ENCODE measurements around the gene CRISPLD2.

Gene CRISPLD2

DNA sequence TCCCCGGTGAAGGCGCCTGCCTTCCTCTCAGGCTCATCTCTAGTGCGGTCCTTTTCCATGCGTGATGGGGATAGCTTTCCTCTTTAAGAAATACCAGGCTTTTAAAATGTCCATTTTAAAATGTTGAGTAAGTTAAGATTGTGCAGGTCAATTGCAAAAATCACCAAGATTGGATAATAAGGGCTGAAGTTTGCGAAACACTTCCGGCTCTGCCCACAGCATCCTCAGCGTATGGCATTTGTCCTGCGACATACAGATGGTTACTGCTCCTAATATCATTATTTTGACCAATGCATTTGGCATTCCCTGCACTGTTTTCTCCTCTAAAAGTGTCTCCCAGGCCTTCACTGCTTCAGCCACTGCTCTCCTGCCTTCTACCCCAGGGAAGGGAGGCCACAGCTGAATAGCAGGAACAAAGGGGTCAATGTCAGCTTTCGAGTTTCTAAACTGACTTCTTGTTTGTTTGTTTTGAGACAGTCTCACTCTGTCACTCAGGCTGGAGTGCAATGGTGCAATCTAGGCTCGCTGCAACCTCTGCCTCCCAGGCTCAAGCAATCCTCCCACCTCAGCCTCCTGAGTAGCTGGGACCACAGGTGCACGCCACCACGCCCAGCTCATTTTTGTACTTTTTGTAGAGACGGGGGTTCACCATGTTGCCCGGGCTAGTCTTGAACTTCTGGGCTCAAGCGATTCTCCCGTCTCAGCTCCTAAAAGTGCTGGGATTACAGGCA, 91.9 kb downstream of the CRISPLD2 start:
- no peak for DNase-seq (ENCODE audit: low read depth in 2 of 2)

DNA sequence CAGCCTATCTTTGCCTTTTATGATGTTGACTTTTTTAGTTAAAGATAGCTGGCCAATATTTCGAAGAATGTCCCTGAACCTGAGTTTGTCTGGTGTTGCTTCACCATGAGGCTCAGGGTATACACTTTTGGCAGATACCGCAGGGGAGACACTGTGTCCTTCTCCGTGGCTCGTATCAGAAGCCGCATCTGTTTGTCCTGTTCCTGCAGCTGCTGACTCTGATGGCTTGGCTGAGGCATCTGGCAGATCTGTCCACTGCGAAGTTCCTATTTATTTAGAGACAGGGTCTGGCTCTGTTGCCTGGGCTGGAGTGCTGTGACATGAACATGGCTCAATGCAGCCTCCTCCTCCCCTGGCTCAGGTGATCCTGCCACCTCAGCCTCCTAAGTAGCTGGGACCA, 93.5 kb downstream of the CRISPLD2 start:
- no peak for DNase-seq (ENCODE audit: low read depth in 2 of 2)

DNA sequence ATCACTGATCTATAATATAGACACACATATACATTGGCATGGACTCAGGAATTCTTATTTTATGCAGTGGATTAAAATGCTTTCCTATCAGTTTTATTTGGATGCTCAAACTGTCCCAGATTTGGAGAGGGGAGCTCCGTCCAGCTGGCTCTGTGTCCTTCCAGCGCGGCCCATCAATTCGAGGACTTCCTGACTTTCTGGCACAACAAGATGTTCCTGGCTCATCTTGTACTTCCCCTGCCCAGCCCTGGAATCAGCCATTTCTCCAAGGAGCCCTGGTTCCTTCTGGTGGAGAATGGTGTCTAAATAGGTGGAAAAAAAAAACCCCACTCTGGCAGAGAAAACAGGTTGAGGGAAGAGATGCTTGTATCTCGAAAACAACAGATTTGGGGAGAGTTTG, 94.5 kb downstream of the CRISPLD2 start:
- DNase-seq (ENCODE audit: low read depth in 2 of 2), result no peak

DNA sequence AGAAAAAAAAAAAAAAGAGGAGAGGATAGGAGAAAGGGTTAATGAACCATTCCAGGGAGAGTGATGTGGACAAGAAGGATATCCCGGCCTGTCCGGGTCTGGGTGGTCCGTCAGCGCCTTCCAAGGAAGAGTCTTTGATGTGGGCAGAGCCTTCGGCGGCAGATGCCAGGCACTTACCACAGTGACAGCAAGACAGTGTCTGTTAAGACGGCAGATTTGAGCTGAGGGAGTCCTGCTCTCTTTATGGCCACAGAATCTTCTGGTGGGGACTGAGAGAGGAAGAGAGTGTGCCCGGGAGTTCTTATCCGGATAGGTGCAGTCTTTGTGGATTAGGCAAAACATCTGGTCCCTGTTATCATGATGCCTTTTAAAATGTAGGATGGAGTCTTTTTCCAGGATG, 96.4 kb downstream of the CRISPLD2 start:
- no peak for DNase-seq (ENCODE audit: low read depth in 2 of 2)

DNA sequence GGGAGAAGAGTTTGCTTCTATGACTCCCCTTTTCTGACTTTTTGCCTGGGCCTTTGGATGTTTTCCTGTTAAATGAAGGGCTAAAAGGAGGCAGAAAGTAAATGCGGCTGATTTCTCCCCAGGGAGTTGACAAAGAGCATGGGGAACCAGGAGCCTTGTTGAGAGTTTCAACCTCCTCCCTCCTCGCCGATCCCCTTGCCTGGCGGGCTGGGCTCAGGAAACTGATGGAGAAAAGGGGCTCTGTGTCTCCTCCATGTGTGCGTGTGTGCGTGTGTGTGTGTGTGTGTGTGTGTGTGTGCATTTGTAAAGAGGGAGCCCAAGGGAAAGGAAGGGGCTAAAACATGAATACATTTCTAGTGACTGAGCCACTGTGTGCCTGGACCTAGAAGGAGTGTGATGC, 97.1 kb downstream of the CRISPLD2 start:
- DNase-seq (ENCODE audit: low read depth in 2 of 2), result no peak

DNA sequence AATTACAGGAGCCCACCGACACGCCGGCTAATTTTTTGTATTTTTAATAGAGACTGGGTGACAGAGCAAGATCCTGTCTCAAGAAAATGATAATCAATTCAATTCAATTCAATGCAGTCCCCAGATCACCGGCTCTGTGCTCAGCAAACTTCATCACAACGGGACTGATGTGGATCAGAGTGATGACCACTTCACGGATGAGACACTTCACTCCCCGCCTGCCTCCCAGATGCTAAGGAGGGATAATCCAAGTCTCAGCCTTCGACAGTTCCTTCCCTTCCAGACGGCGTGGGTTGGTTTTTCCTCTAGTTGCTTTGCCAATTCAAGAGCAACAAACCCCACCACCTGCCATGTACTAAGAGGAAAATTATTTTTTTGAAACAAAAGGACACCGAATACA, 97.7 kb downstream of the CRISPLD2 start:
- no peak for DNase-seq (ENCODE audit: low read depth in 2 of 2)

DNA sequence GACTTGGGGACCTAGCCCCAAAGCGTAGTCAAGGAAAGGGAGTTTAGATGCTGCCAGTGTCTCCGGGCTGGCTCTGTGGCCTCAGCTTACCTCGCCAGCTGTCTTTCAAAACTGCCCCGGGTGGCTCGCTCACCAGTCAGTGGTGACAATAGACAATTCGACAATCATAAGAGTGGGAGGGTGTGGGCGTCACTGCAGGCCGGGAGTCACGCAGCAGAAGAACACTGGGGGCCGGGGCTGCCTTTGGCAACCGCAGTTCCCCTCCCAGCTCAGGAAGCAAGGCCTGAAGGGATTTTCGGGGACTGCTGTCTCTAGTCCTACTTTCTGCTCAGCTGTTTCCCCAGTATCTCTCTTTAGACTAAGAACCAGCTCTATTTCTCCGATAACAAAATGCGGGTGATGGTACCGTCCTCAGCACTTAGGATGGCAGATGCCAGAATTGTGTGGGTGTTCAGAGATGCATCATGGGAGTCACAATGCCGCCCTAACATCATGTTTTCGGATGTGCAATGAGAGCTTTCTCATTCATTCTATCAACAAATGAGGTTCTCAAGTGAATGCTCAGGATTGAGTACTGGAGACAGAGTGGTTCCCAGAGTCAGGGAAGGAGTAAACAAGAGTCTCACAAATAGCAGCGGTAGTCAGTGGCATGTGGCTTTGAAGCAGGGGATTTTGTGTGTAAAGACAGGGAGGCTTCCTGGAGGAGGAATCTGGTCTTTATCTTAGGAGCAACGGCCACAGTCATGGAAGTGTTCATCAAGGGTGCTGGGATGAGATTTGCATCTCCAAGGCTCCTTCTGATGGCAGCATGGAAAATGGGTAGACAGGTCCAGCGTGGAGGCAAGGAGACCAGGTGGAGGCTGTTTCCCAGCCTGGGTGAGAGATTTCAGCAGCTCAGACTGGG, 98.5 kb downstream of the CRISPLD2 start:
- DNase-seq (ENCODE audit: low read depth in 2 of 2), result no peak

DNA sequence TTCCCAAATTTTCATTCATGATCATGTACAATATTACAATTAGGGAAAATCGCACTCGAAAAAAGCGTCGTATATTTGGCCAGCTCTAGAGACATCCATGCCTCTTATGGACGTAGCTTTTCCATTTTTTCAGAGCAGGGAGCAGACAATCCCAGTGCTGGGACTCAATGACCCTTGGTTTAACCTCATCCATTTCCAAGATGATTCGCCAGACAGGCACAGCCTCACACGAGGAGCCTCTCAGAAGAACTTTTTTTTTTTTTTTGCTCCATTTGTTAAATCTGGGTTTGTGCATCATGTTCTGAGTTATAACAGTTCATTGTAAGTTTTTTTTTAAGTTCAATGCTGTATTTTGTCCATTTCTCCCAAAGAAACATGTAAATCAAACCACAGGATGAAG, 99.5 kb downstream of the CRISPLD2 start:
- no peak for DNase-seq (ENCODE audit: low read depth in 2 of 2)

DNA sequence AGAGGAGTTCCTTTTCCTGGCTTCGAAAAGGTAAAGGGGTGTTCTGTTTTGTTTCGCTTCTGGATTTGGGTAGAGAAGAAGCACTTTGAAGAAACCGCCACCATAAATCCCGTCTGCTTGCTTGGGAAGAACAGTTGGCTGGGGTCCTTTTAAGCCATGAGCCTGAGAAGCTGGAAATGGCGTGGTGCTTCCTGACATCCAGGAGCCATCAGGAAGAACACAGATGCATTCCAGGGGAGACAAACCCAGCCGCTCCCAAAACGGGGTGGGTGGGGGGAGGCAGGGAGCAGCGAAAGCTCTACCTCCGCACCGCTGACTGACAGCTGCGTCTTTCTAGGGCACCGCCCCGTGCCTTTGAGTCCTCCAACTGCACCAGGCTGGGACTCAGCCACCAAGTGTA, 99.9 kb downstream of the CRISPLD2 start:
- no peak for DNase-seq (ENCODE audit: low read depth in 2 of 2)

DNA sequence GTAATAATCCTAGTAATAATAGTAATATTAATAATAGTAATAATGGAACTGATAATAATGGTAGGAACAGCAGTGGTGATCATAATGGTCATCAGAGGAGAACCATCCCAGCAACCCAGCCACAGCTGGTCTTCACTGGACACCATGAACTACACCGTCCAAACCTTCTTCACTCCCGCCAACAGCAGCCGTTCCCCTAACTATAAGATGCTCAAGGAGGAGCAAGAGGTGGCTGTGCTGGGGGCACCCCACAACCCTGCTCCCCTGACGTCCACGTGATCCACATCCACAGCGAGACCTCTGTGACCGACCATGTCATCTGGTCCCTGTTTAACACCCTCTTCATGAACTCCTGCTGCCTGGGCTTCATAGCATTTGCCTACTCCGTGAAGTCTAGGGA, 100.5 kb downstream of the CRISPLD2 start:
- DNase-seq (ENCODE audit: low read depth in 2 of 2), result no peak

DNA sequence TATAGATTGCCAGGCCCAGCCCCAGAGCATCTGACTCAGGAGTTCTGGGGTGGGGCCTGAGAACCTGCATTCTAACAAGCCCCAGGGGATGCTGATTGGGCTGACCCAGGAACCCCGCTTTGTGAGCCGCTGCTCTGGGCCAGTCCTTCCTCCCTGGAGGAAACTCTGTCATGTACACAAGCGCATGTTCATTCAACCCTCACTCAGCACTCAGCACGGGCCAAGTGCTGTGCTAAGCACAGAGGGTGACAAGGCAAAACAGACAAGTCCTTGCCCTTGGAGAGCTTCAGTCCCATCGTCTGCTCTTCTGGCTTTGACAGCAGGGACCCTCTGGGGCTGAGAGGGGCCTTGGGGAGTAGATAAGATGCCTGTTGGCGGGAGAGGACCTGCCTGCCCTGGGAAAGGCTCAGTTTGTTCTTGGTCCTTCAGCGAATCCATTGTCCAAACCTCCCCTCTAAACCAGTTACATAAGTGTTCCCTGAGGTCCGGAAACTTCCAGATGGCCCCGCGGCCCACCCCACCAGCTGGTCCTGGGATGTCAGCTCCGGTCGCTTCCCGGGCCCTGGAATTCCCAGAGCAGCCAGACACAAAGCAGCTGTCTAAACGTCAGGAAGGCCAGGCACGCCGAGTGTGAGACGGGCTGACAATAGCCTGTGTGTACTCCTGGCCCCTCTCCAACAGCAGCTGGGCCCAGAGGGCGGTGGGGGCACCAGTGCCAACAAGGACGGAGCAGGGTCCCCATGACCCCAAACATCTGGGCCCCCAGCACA, 102.8 kb downstream of the CRISPLD2 start:
- no peak for DNase-seq (ENCODE audit: low read depth in 2 of 2)

DNA sequence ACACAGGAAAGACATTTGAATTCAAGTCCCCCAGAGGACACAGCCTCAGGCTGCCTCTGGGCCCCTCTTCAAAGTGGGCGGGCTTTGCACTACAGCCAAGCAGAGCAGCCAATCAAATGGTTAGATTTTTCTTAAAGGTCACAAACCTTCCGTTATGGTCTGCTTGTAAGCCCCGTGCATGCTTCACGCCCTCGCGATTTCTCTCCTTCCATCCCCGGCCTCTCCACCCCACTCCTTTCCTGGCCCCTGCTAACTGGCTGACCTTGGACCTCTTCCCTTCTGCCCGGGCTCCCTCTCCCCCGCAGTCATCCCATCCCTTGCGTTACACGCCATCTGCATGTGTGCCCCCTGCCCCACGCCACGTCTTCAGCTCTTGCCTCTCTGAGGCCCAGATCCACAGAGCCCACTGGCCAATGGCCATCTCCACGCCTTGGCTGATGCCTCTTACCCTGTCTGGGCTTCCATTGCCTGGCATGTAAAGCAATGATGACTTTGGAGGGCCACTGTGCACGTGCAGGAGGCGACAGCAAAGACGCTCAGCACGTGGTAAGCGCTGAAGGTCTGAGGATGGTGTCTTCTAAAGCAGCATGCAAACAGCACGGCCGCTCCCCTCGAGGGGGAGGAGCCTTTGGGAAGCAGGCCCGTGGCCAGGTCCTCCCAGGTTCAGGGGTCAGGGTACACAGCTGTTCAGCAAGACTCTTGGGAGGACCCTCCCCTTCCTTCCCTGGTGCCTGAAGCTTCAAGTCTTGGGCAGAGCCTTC, 104.7 kb downstream of the CRISPLD2 start:
- no peak for DNase-seq (ENCODE audit: low read depth in 2 of 2)

DNA sequence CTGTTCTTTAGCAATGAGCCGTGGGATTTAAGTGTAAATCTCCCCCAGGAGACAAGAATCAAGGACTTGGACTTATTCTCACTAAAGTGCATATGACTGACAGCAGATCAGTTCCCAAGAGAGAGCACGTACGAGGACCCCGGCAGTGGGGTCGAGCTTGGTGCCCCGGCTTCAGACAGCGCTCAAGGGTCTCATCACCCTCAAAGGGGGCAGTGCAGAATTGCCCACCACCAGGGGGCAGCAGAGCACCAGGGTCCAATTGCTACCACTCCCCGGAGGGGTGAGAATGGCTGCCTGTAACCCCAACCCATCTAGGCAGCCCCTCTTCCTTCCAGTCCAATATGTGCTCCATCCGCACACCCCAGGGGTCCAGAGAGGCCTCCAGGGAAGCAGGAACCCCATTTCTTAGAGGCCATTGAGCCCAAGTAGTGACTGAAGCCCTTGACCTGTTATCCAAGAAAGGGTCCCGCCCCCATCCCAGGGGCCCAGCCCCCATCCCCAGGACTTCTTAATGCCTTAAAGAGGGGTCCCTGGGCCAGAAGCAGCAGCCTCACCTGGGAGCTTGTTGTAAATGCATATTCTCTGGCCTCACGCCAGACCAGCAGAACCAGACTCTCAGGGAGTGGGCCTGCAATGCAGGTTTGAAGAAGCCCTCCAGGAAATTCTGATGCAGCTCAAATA, 105.4 kb downstream of the CRISPLD2 start:
- DNase-seq (ENCODE audit: low read depth in 2 of 2), result peak; percentile 34 to 45

DNA sequence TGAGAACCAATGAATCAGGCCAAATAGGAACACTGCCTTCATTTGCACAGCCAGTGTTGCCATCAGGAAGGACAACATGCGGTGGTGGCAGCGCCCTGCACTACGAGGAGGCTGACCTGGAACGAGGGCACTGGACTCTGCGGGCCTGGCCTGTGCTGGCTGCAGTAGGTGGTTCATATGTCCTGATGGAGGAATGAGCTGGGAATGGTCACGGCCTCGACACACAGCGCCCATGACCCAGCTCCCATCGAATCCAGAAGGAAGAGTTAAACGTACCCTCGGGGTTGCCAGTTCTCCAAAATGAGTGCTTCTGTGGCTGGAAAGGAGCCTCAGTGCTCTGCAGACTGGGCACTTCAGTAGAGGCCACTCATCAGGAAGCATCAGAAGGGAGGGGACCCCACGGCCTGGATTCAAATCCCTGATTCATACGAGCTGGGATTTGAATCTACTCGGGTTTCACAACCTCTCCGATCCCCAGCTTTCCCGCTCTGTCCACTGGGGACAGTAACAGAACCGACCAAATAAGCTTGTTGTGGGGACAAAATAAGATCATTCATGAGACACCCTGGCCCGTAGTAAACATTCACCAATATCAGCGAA, 106.1 kb downstream of the CRISPLD2 start:
- DNase-seq (ENCODE audit: low read depth in 2 of 2), result no peak

DNA sequence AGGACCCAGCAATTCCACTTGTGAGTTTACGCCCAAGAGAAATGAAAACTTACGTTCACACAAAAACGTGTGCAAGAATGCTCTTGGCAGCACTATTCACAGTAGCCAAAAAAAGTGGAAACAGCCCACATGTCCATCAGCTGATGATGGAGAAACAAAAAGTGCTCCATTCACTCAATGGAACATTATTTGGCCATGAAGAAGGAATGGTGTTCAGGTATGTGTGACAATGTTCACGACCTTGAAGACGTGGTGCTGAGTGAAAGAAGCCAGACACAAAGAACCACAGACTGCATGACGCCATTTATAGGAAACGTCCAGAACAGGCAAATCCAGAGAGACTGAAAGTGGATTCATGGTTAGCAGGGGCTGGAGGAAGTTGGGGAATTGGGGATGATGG, 106.7 kb downstream of the CRISPLD2 start:
- no peak for DNase-seq (ENCODE audit: low read depth in 2 of 2)

DNA sequence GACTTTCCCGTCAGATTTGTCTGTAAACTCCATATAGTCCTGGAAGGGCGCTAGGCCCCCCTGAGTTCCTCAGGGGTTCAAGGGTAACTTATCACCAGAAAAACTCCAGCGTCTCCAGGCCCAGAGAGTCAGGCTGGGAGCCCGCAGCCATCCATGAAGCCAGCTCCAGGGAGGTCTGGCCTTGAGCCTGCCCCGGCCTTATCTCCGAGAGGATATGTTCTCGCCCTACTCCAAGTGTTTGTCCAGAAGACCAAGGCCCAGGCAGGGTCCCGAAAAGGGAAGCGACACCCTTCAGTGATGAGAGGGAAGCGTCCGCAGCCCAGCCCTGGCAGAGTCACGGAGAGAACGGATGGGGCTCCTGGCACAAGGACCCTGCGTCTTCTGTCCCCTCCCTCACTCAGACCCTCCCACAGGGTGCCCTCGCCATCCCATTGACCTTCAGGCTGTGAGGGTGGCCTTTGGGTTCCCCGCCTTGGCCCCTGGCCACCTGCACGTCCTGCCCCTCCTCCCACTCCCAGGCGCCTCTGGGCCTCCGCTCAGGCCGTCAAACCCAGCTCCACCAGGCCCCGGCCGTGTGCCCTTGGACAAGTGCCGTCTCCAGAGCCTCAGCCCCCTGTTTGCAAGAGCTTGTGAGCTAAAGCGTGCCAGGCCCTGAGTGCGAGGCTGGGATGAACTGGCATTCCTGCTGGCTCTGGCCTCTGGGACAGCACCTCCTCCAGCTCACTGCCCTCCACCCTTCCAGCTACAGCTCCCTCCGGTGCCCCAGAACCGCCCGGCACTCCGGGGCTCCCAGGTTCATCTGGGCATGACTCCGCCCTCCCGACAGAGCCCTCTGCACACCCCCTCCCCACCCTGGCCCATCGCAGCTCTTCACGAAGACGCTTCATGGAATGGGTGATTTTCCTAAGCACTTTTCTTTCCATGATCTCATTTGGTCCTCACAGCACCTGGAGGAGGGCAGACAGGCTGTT, 108.1 kb downstream of the CRISPLD2 start:
- DNase-seq (ENCODE audit: low read depth in 2 of 2), result no peak

DNA sequence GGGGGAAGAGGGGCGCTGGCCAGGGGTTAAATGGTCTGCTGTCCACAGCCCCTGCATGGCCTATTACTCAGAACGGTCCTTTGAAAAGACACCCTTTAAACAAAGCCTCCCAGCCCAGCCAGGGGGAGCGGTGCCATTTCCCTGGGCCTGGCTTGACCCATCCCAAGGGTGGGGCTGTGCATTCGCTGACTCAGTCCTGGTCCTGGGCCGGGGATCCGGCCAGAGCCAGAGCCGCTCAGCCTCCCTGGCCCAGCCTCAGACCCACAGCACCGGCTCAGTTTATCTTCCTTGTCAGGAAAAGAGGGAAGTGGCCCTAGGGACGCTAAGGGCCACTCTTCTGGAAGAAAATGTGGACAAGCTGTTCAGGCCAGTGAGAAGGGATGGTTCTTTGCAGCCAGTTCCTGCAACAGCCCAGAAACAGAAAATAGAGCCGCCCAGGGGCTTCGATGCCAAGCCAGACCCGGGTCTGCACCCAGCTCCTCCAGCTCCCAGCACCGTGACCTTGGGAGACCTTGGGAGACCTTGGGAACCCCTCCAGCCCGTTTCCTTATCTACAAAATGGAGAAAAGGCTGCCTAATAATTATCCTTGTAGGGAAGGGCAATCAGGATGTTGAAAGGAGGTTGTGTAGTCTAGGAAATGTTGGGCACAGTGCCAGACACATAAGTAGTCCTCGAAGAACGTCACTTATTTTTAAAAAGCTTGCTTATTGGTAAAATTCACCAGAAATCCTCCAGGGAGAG, 109.1 kb downstream of the CRISPLD2 start:
- no peak for DNase-seq (ENCODE audit: low read depth in 2 of 2)

DNA sequence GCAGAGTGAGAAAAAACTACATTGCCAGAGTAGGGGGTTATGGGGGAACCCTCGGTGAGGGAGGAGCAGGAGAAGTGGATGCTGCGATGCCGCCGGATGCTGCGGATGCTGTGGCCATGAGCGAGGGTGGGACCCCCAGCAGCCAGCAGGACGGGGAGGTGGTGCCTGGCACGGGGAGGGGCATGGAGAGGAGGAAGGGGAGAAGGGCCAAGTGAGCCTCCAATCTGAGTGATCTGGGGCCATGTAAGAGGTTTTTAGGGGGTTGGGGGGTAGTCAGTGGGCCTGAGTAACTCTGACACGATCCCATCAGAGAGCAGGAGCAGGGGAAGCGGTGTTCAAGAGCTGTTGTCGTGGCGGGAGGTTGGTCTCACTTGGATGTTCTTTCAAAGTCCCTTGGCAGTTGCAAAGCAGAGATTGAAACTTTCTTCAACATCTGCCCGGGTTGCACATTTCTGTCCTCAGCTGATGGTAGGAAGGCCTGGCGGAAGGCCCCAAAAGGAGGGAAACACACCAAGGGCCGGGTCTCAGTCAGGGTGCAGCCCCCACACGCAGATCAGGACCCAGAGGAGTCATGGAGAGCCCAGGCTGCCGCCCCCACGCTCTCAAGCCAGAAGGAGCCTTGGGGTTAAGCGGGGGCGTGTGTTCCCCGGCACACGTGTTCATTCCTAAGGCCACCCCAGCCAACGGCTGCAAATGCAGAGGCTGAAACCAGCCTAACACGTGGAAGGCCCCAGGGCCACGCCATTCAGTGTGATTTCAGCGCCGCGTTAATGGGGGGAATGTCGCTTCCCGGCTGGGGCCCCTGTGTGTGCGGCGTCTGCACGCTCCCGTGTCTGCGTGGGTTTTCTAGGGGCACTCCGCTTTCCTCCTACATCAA, 109.9 kb downstream of the CRISPLD2 start:
- no peak for DNase-seq (ENCODE audit: low read depth in 2 of 2)
